Stimulated activated CD4-positive, alpha-beta T cell treated with anti-CD3 and anti-CD28 coated beads, Interleukin-2, amount 100 ng/mL, for 48 hours (primary cell): ENCODE measurements around the gene MBIP.

ENCODE experiments used
- DNase-seq, 2 donors: peaks; one replicate each; pipeline ENCODE4 v3.0.0-alpha.2; 2020

The MBIP gene

DNA sequence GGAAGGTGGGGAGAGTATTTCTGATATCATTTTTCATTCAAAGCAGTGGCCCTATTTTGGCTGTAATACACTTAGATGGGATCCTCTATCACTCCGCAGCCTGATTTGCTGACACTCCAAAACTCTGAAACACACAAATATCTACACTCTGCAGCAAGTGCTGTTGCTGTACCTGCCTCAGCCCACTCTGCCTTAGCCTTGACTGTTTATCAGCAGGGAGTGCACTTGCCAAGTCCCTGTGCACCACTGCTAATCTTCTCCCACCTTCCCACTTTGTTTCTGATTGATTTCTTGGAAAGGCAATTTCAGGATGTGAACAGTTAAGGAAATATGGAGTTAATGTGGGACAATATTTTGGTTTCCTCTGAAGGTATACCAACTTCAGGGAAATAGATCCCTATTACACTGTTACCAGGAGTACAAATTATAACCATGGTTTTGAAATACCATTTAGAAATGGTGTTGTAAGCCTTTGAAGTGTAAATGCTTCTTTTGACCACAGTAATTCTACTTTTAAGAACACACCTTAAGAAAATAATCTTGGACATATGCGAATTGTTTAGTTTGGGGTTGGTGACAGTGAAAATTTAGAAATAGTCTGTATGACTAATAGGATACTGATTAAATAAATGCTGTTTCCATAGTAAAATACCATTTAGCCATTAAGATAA, 59.3 kb downstream of the MBIP start:
- DNase-seq, result no peak

GRCh38 chr14:36258241-36258640, 62.2 kb downstream of the MBIP start:
- DNase-seq, result no peak

DNA sequence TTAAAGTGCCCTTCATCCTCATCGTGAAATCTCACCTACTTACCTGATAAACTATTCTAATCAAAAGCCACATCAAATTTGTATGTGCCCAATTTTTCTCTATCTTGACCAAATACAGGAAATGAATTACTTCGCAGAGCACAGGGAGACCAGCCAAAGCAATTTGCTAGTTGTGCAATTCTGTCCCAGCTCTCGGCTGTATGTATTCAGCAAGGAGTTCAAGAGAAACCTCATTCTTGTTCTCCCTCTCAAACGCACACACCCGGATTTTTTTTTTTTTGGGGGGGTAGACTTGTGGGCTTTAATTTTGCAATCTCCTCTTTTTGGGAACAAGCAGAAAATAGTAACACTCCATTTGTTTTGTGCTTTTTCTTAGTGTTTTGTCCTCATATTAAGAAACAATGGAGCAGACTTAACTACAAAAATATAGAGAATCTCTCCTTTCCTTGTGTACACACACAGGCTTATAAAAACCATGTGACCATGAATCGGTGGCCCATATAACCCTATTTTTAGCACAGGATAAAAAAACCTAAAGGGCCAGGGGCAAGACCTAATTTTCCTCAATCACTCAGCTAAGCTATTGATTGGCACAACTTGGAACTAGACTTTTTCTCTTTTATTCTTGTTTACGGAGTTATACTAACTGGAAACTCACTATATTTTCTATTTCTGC, 64.2 kb downstream of the MBIP start:
- no peak for DNase-seq

- no peak for DNase-seq
These were observed 66.3 kb downstream of the MBIP start for GRCh38 chr14:36254020-36254624.
